ENCODE results near the gene MPRIP. TPM values are rescaled to one million over a fixed set of nuclear protein-coding genes. Genes with fewer than 3 reads are reported as not detected.

Gene MPRIP
- total RNA-seq, 1 experiment from 2014 or later, result 132 TPM

DNA sequence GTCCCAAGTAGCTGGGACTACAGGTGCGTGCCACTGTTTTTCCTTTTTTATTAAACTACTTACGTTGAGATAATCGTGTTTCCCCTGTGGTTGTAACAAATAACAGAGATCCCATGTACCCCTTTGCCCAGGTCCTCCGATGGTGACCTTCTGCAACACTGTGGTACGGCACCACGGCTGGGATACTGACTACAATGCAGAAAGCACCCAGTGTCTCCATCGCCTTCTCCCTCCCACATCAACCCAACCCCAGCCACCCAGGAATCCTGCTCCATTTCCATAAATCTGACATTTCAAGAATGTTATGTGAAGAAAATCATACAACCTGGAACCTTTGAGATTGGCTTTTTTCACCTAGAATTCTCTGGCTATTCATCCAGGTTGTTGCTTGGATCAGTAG lies 22.1 kb downstream of the MPRIP start:
- no peak overlapping the region for H4K8ac ChIP-seq (replicated peaks; ENCODE audit: insufficient read length, low read depth, low read length)
- H3K18ac ChIP-seq (ENCODE audit: insufficient read length, low read depth, low read length), result no peak overlapping the region
- no peaks in the 10 kb centered on the region for H3K9me3 ChIP-seq (ENCODE audit: control insufficient read depth, low read depth, low read length)
- no peak overlapping the region for H3K27ac ChIP-seq (ENCODE audit: insufficient read length, low read depth, low read length)
- no peak overlapping the region for H3K4me2 ChIP-seq (ENCODE audit: insufficient read depth, insufficient read length, low read length)
- no peak overlapping the region for H4K5ac ChIP-seq (ENCODE audit: insufficient read length, low read depth, low read length)
- H3K56ac ChIP-seq (ENCODE audit: insufficient read length, low read depth, low read length), result no peak overlapping the region
- H3K14ac ChIP-seq (ENCODE audit: insufficient read depth, low read length), result no peak overlapping the region
- no peaks in the 10 kb centered on the region for H3K23me2 ChIP-seq (ENCODE audit: insufficient read length, low read depth, low read length, poor library complexity, severe bottlenecking)
- no peak overlapping the region for H2AFZ ChIP-seq (ENCODE audit: low read length)
- no peaks in the 10 kb centered on the region for H3K9me3 Mint-ChIP-seq
- no peak overlapping the region for H3K23ac ChIP-seq (ENCODE audit: insufficient read length, low read depth, low read length)
- peaks cover 2 to 3% of the 10 kb centered on the region in 2 experiments; a peak in 2 of 4 replicates for H3K4me1 Mint-ChIP-seq
- no peak overlapping the region for H4K91ac ChIP-seq (ENCODE audit: insufficient read length, low read depth, low read length)
- H3K4ac ChIP-seq (ENCODE audit: low read depth, low read length), result no peak overlapping the region
- no peak overlapping the region for H2BK120ac ChIP-seq (ENCODE audit: low read depth, low read length, poor library complexity, severe bottlenecking)
- no peaks in the 10 kb centered on the region for H3K27me3 ChIP-seq (ENCODE audit: insufficient read depth, low read length)
- H3K9ac ChIP-seq (ENCODE audit: extremely low read depth, insufficient read length, low read length), result no peak overlapping the region
- DNase-seq, result peak; percentile 22
- peak overlapping the region in 2 of 3 experiments; percentile 4 to 76; a peak in 3 of 7 replicates for H3K27ac Mint-ChIP-seq
- TF ChIP-seq, protein P1, sequence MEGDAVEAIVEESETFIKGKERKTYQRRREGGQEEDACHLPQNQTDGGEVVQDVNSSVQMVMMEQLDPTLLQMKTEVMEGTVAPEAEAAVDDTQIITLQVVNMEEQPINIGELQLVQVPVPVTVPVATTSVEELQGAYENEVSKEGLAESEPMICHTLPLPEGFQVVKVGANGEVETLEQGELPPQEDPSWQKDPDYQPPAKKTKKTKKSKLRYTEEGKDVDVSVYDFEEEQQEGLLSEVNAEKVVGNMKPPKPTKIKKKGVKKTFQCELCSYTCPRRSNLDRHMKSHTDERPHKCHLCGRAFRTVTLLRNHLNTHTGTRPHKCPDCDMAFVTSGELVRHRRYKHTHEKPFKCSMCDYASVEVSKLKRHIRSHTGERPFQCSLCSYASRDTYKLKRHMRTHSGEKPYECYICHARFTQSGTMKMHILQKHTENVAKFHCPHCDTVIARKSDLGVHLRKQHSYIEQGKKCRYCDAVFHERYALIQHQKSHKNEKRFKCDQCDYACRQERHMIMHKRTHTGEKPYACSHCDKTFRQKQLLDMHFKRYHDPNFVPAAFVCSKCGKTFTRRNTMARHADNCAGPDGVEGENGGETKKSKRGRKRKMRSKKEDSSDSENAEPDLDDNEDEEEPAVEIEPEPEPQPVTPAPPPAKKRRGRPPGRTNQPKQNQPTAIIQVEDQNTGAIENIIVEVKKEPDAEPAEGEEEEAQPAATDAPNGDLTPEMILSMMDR (conservative IDR thresholded peaks at IDR 0.05), result no peak
- peaks cover 8% of the 10 kb centered on the region for H3K79me1 ChIP-seq (ENCODE audit: insufficient read depth, low read depth, low read length, poor library complexity, severe bottlenecking)
- no peaks in the 10 kb centered on the region; the same call in 1 of the 2 replicates for H3K4me1 ChIP-seq (ENCODE audit: insufficient read depth, low read length)
- H2BK12ac ChIP-seq (ENCODE audit: insufficient read length, low read depth, low read length), result no peak overlapping the region
- no peak overlapping the region for H2BK5ac ChIP-seq (ENCODE audit: insufficient read length, low read length)
- peaks cover 1% of the 10 kb centered on the region; the same call in 1 of the 2 replicates for H3K79me2 ChIP-seq (ENCODE audit: insufficient read depth, low read length)
- no peaks in the 10 kb centered on the region for H4K20me1 ChIP-seq (ENCODE audit: control insufficient read depth, insufficient read depth, insufficient read length)
- no peak overlapping the region for H3T11ph ChIP-seq (ENCODE audit: low read length)
- H2BK20ac ChIP-seq (ENCODE audit: low read depth, low read length, poor library complexity, severe bottlenecking), result no peak overlapping the region
- H3K27me3 Mint-ChIP-seq (ENCODE audit: low read depth), result no peaks in the 10 kb centered on the region
- H3K36me3 Mint-ChIP-seq (ENCODE audit: insufficient read depth in 1 of 3, low read depth in 3 of 3), result no peaks in the 10 kb centered on the region; a peak in 1 of 7 replicates
- H2AK5ac ChIP-seq (ENCODE audit: insufficient read length, low read length), result no peak overlapping the region
- no peak overlapping the region for H3K4me3 Mint-ChIP-seq
- H2BK15ac ChIP-seq (ENCODE audit: low read depth, low read length), result no peak overlapping the region
- no CpG with 5 or more reads among the region's 7 CpGs for WGBS (ENCODE audit: extremely low coverage, insufficient read length, low lambda C conversion rate)

Data from H9 (cell line).